Neutrophil (primary cell): Measurements from ENCODE around the gene ITPR2.

Experiments used
- H3K27ac ChIP-seq: fragments of 200-600 bp; sonication (generic); 2 replicates; pipeline ENCODE4 v1.5.1; 2016; ENCODE audit warnings: mild to moderate bottlenecking, moderate library complexity
- H3K27me3 ChIP-seq: fragments of 200-600 bp; sonication (generic); 2 replicates; pipeline ENCODE4 v1.6.0; 2016; ENCODE audit warnings: mild to moderate bottlenecking
- H3K36me3 ChIP-seq: fragments of 200-600 bp; sonication (generic); 2 replicates; pipeline ENCODE4 v1.5.1; 2017
- H3K4me1 ChIP-seq, 2 experiments: fragments of 200-600 bp in 1 of 2; sonication (generic) in 1 of 2; 1 replicate in 1 of 2; 2 replicates in 1 of 2; pipeline versions ENCODE4 v1.5.1 to v1.6.1; 2013 to 2016; ENCODE audit warnings: low read depth in 1 of 2, low read length in 1 of 2, mild to moderate bottlenecking in 1 of 2, moderate library complexity in 1 of 2; ENCODE audit not compliant: control insufficient read depth in 1 of 2, insufficient read depth in 1 of 2
- H3K4me3 ChIP-seq, 2 experiments: fragments of 200-600 bp in 1 of 2; sonication (generic) in 1 of 2; 1 replicate in 1 of 2; 2 replicates in 1 of 2; pipeline ENCODE4 v1.5.1; 2013 to 2016; ENCODE audit warnings: low read depth in 1 of 2, low read length in 1 of 2, mild to moderate bottlenecking in 1 of 2, moderate library complexity in 1 of 2
- H3K9me3 ChIP-seq: fragments of 200-600 bp; sonication (generic); 2 replicates; pipeline ENCODE4 v1.5.1; 2016
- CTCF ChIP-seq: fragments of 200-600 bp; sonication (generic); IDR thresholded peaks from 2 replicates; pipeline ENCODE4 v1.5.1; 2016; ENCODE audit warnings: antibody characterized with exemption

ITPR2 gene

GRCh38 chr12:26688344-26688904 is 144.6 kb downstream of the ITPR2 start:
- H3K27me3 ChIP-seq = no peaks in the 10 kb centered on the region
- H3K9me3 ChIP-seq = no peaks in the 10 kb centered on the region
- peaks cover 29% of the 10 kb centered on the region for H3K36me3 ChIP-seq
- no peak overlapping the region for H3K4me3 ChIP-seq
- H3K4me1 ChIP-seq = no peaks in the 10 kb centered on the region
- TF ChIP-seq CTCF = no peak
- H3K27ac ChIP-seq = no peak overlapping the region

GRCh38 chr12:26686408-26686807 is 146.6 kb downstream of the ITPR2 start:
- no peaks in the 10 kb centered on the region for H3K4me1 ChIP-seq
- H3K36me3 ChIP-seq = peaks cover 38% of the 10 kb centered on the region

GRCh38 chr12:26684101-26684500 is 148.9 kb downstream of the ITPR2 start:
- Histone ChIP-seq H3K27me3 (no peaks in the 10 kb centered on the region), H3K4me3 (no peak overlapping the region), H3K36me3 (peaks cover 49% of the 10 kb centered on the region), H3K27ac (no peak overlapping the region), H3K9me3 (no peaks in the 10 kb centered on the region), H3K4me1 (no peaks in the 10 kb centered on the region)
- TF ChIP-seq CTCF = no peak

More at GRCh38 chr12:26686408-26686807, 146.6 kb downstream of the ITPR2 start:
- Histone ChIP-seq H3K27ac (no peak overlapping the region), H3K4me3 (no peak overlapping the region), H3K9me3 (no peaks in the 10 kb centered on the region), H3K27me3 (no peaks in the 10 kb centered on the region)
- TF ChIP-seq CTCF = no peak

- Histone ChIP-seq H3K36me3 (peaks cover 49% of the 10 kb centered on the region), H3K27ac (no peak overlapping the region), H3K9me3 (no peaks in the 10 kb centered on the region), H3K4me3 (no peak overlapping the region), H3K4me1 (no peaks in the 10 kb centered on the region), H3K27me3 (no peaks in the 10 kb centered on the region)
- no peak for TF ChIP-seq CTCF
These were observed 149.6 kb downstream of the ITPR2 start for GRCh38 chr12:26683443-26683842.

GRCh38 chr12:26680727-26681455 is 152.1 kb downstream of the ITPR2 start:
- H3K27ac ChIP-seq = no peak overlapping the region
- no peaks in the 10 kb centered on the region for H3K27me3 ChIP-seq
- no peak for TF ChIP-seq CTCF
- no peaks in the 10 kb centered on the region for H3K9me3 ChIP-seq
- no peak overlapping the region for H3K4me3 ChIP-seq
- peaks cover 45% of the 10 kb centered on the region for H3K36me3 ChIP-seq
- H3K4me1 ChIP-seq = no peaks in the 10 kb centered on the region
